SJCRH30 (cell line): ENCODE results near the gene NISCH. TPM values are rescaled to one million over a fixed set of nuclear protein-coding genes. Genes with fewer than 3 reads are reported as not detected.

Source experiments
- DNase-seq, 2 experiments: peaks; one replicate each; pipeline ENCODE4 v3.0.0-alpha.2; 2015 to 2020
- H3K27ac ChIP-seq: fragments of 250-450 bp; sonication (Bioruptor Pico); 2 replicates; pipeline ENCODE4 v1.5.1; 2020; ENCODE audit warnings: mild to moderate bottlenecking, moderate library complexity
- H3K27me3 ChIP-seq: fragments of 250-450 bp; sonication (Bioruptor Pico); 2 replicates; pipeline ENCODE4 v1.5.1; 2020; ENCODE audit warnings: mild to moderate bottlenecking, moderate library complexity
- H3K36me3 ChIP-seq: fragments of 250-450 bp; sonication (Bioruptor Pico); 2 replicates; pipeline ENCODE4 v1.5.1; 2020; ENCODE audit warnings: mild to moderate bottlenecking, moderate library complexity
- H3K4me1 ChIP-seq: fragments of 250-450 bp; sonication (Bioruptor Pico); 2 replicates; pipeline ENCODE4 v1.5.1; 2020; ENCODE audit warnings: mild to moderate bottlenecking, moderate library complexity
- H3K4me3 ChIP-seq: fragments of 250-450 bp; sonication (Bioruptor Pico); 2 replicates; pipeline ENCODE4 v1.5.1; 2020; ENCODE audit warnings: mild to moderate bottlenecking, moderate library complexity
- H3K9me3 ChIP-seq: fragments of 250-450 bp; sonication (Bioruptor Pico); replicated peaks from 2 replicates; pipeline ENCODE4 v1.5.1; 2020; ENCODE audit warnings: mild to moderate bottlenecking, moderate library complexity
- total RNA-seq: library from RNA; depleted of rRNA; stranded (reverse); fragments of >200 nt; shearing (Covaris generic); gene quantifications from 2 replicates; pipeline ENCODE4 v1.2.3, GENCODE V29; 2014

Gene NISCH
- total RNA-seq, 1 experiment from 2014 or later = 43.5 TPM

- Histone ChIP-seq H3K27ac (no peak overlapping the region), H3K9me3 (no peaks in the 10 kb centered on the region), H3K27me3 (no peaks in the 10 kb centered on the region), H3K4me3 (peak overlapping the region; percentile 97), H3K4me1 (no peaks in the 10 kb centered on the region; the same call in 1 of the 2 replicates), H3K36me3 (peaks cover 18% of the 10 kb centered on the region)
- no peak for DNase-seq
Measured at GRCh38 chr3:52531860-52532516, 76.6 kb downstream of the NISCH start.

GRCh38 chr3:52532517-52532837 lies 77.1 kb downstream of the NISCH start:
- H3K4me1 ChIP-seq = peaks cover under 1% of the 10 kb centered on the region
- no peaks in the 10 kb centered on the region for H3K27me3 ChIP-seq
- H3K4me3 ChIP-seq = peak overlapping the region; percentile 97
- H3K9me3 ChIP-seq = no peaks in the 10 kb centered on the region
- H3K27ac ChIP-seq = no peak overlapping the region; the same call in 1 of the 2 replicates
- peaks cover 14% of the 10 kb centered on the region for H3K36me3 ChIP-seq
- DNase-seq = peak; percentile 41 to 44

- Histone ChIP-seq H3K36me3 (peaks cover 9% of the 10 kb centered on the region), H3K4me3 (peak overlapping the region; percentile 97), H3K9me3 (no peaks in the 10 kb centered on the region), H3K27me3 (no peaks in the 10 kb centered on the region), H3K4me1 (peaks cover 6% of the 10 kb centered on the region), H3K27ac (peak overlapping the region; percentile 27; the same call in 1 of the 2 replicates)
- peak; percentile 45 for DNase-seq
Measured at GRCh38 chr3:52532838-52533622, 77.6 kb downstream of the NISCH start.

GRCh38 chr3:52533623-52534280 lies 78.3 kb downstream of the NISCH start, which contains the start of gene NT5DC2:
TSS of gene NT5DC2 (minus strand) at chr3:52533857. CDS start at chr3:52533737, 120 bp downstream.
- Histone ChIP-seq H3K4me1 (peaks cover 7% of the 10 kb centered on the region), H3K27me3 (no peaks in the 10 kb centered on the region), H3K27ac (peak within 1 kb of the TSS; percentile 46), H3K4me3 (peak within 1 kb of the TSS; percentile 97), H3K9me3 (no peaks in the 10 kb centered on the region), H3K36me3 (peaks cover 3% of the 10 kb centered on the region)
- DNase-seq = peak; percentile 66 to 86

GRCh38 chr3:52534281-52535183 lies 79.1 kb downstream of the NISCH start:
- no peaks in the 10 kb centered on the region for H3K9me3 ChIP-seq
- DNase-seq = no peak
- H3K36me3 ChIP-seq = no peaks in the 10 kb centered on the region
- peaks cover 7% of the 10 kb centered on the region for H3K4me1 ChIP-seq
- no peaks in the 10 kb centered on the region for H3K27me3 ChIP-seq
- H3K27ac ChIP-seq = peak overlapping the region; percentile 46
- peak overlapping the region; percentile 70 for H3K4me3 ChIP-seq

- no peaks in the 10 kb centered on the region for H3K27me3 ChIP-seq
- peak overlapping the region; percentile 10; the same call in 1 of the 2 replicates for H3K4me3 ChIP-seq
- H3K27ac ChIP-seq = no peak overlapping the region
- H3K4me1 ChIP-seq = peaks cover 7% of the 10 kb centered on the region
- H3K9me3 ChIP-seq = no peaks in the 10 kb centered on the region
- no peak for DNase-seq
- no peaks in the 10 kb centered on the region for H3K36me3 ChIP-seq
Measured at GRCh38 chr3:52535411-52536111, 80.2 kb downstream of the NISCH start.

GRCh38 chr3:52536112-52536368 lies 80.6 kb downstream of the NISCH start:
- H3K27ac ChIP-seq = no peak overlapping the region
- DNase-seq = no peak
- H3K4me3 ChIP-seq = peak overlapping the region; percentile 10; the same call in 1 of the 2 replicates
- 0 out of 2 replicates have a peak, but pooled peaks cover 4% of the 10 kb centered on the region for H3K36me3 ChIP-seq
- H3K9me3 ChIP-seq = no peaks in the 10 kb centered on the region
- H3K27me3 ChIP-seq = no peaks in the 10 kb centered on the region
- peaks cover 7% of the 10 kb centered on the region for H3K4me1 ChIP-seq

GRCh38 chr3:52536369-52537164 lies 81.2 kb downstream of the NISCH start, which contains the start of gene UQCC5:
TSS of gene UQCC5 (plus strand) at chr3:52536605. CDS start at chr3:52536756, 151 bp downstream.
- DNase-seq = peak; percentile 98
- peak within 1 kb of the TSS; percentile 73 for H3K4me3 ChIP-seq
- peak within 1 kb of the TSS; percentile 48 for H3K27ac ChIP-seq
- H3K9me3 ChIP-seq = no peaks in the 10 kb centered on the region
- 0 out of 2 replicates have a peak, but pooled peaks cover 9% of the 10 kb centered on the region for H3K36me3 ChIP-seq
- no peaks in the 10 kb centered on the region for H3K27me3 ChIP-seq
- peaks cover 7% of the 10 kb centered on the region for H3K4me1 ChIP-seq

- peaks cover 7% of the 10 kb centered on the region for H3K4me1 ChIP-seq
- no peaks in the 10 kb centered on the region for H3K27me3 ChIP-seq
- H3K27ac ChIP-seq = peak overlapping the region; percentile 48
- 0 out of 2 replicates have a peak, but pooled peaks cover 10% of the 10 kb centered on the region for H3K36me3 ChIP-seq
- H3K4me3 ChIP-seq = peak overlapping the region; percentile 73
- H3K9me3 ChIP-seq = no peaks in the 10 kb centered on the region
- no peak for DNase-seq
Measured at GRCh38 chr3:52537165-52537620, 81.8 kb downstream of the NISCH start.

- H3K9me3 ChIP-seq = no peaks in the 10 kb centered on the region
- DNase-seq = no peak
- 0 out of 2 replicates have a peak, but pooled peaks cover 11% of the 10 kb centered on the region for H3K36me3 ChIP-seq
- H3K4me3 ChIP-seq = peak overlapping the region; percentile 73
- H3K27me3 ChIP-seq = no peaks in the 10 kb centered on the region
- H3K27ac ChIP-seq = no peak overlapping the region
- peaks cover 7% of the 10 kb centered on the region for H3K4me1 ChIP-seq
Measured at GRCh38 chr3:52537726-52538421, 82.5 kb downstream of the NISCH start.

GRCh38 chr3:52539010-52539653 lies 83.7 kb downstream of the NISCH start:
- Histone ChIP-seq H3K27me3 (no peaks in the 10 kb centered on the region), H3K4me1 (peaks cover 7% of the 10 kb centered on the region), H3K36me3 (0 out of 2 replicates have a peak, but pooled peaks cover 17% of the 10 kb centered on the region), H3K9me3 (no peaks in the 10 kb centered on the region), H3K4me3 (no peak overlapping the region), H3K27ac (no peak overlapping the region)
- no peak for DNase-seq

- Histone ChIP-seq H3K4me1 (peaks cover 7% of the 10 kb centered on the region), H3K4me3 (no peak overlapping the region), H3K27me3 (no peaks in the 10 kb centered on the region), H3K36me3 (peaks cover 22% of the 10 kb centered on the region), H3K9me3 (no peaks in the 10 kb centered on the region), H3K27ac (no peak overlapping the region)
- no peak for DNase-seq
Measured at GRCh38 chr3:52541050-52541449, 85.6 kb downstream of the NISCH start.
